Neural crest cell (in vitro differentiated cells): ENCODE data around the gene FAM180A. TPM values are rescaled to one million over a fixed set of nuclear protein-coding genes. Genes with fewer than 3 reads are reported as not detected.

ENCODE experiments used
- DNase-seq: peaks from one replicate; pipeline ENCODE4 v3.0.0; 2021; ENCODE audit warnings: low read depth, mixed read lengths, low spot score
- H3K27ac Mint-ChIP-seq: one replicate; pipeline ENCODE4 v1.8.0; 2021; ENCODE audit warnings: mild to moderate bottlenecking, mixed read lengths; ENCODE audit not compliant: unreplicated experiment
- H3K27me3 Mint-ChIP-seq: 2 replicates; pipeline ENCODE4 v1.8.0; 2021; ENCODE audit warnings: low read depth, mild to moderate bottlenecking, mixed read lengths
- H3K36me3 Mint-ChIP-seq: 2 replicates; pipeline ENCODE4 v1.8.0; 2021; ENCODE audit warnings: low read depth, mild to moderate bottlenecking, mixed read lengths
- H3K4me1 Mint-ChIP-seq: 2 replicates; pipeline ENCODE4 v1.8.0; 2021; ENCODE audit warnings: mixed read lengths
- H3K4me3 Mint-ChIP-seq: one replicate; pipeline ENCODE4 v1.8.0; 2021; ENCODE audit warnings: mild to moderate bottlenecking, mixed read lengths
- H3K9me3 Mint-ChIP-seq: 2 replicates; pipeline ENCODE4 v1.8.0; 2021; ENCODE audit warnings: mixed read lengths
- total RNA-seq: library from RNA; stranded (reverse); gene quantifications from 2 replicates; pipeline ENCODE4 v1.2.1, GENCODE V29; 2021
- TF ChIP-seq, protein P1 (sequence below): fragments of 200-600 bp; sonication (generic); conservative IDR thresholded peaks from 2 replicates; pipeline ENCODE4 v1.5.0; 2021; ENCODE audit warnings: antibody characterized with exemption, mild to moderate bottlenecking

FAM180A gene
- total RNA-seq, 1 donor from 2014 or later = not detected

DNA sequence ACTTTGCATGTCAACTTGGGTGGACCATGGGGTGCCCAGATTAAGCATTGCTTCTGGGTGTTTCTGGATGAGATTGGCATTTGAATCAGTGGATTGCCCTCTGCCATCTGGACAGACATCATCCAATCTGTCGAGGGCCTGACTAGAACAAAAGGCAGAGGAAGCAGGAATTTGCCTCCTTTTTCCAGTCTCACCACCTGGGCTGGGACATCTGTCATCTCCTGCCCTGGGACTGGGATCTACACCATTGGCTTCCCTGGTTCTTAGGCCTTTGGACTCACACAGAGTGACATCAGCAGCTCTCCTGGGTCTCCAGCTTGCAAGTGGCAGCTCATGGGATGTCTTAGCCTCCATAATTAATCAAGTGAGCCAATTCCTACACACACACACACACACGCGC lies 30.9 kb downstream of the FAM180A start:
- H3K4me1 Mint-ChIP-seq = peaks cover 22% of the 10 kb centered on the region
- TF ChIP-seq, protein P1, sequence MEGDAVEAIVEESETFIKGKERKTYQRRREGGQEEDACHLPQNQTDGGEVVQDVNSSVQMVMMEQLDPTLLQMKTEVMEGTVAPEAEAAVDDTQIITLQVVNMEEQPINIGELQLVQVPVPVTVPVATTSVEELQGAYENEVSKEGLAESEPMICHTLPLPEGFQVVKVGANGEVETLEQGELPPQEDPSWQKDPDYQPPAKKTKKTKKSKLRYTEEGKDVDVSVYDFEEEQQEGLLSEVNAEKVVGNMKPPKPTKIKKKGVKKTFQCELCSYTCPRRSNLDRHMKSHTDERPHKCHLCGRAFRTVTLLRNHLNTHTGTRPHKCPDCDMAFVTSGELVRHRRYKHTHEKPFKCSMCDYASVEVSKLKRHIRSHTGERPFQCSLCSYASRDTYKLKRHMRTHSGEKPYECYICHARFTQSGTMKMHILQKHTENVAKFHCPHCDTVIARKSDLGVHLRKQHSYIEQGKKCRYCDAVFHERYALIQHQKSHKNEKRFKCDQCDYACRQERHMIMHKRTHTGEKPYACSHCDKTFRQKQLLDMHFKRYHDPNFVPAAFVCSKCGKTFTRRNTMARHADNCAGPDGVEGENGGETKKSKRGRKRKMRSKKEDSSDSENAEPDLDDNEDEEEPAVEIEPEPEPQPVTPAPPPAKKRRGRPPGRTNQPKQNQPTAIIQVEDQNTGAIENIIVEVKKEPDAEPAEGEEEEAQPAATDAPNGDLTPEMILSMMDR = no peak
- H3K9me3 Mint-ChIP-seq = no peaks in the 10 kb centered on the region
- H3K27me3 Mint-ChIP-seq = no peaks in the 10 kb centered on the region
- H3K36me3 Mint-ChIP-seq = no peaks in the 10 kb centered on the region
- no peak overlapping the region for H3K27ac Mint-ChIP-seq
- H3K4me3 Mint-ChIP-seq = no peak overlapping the region
- DNase-seq = no peak

DNA sequence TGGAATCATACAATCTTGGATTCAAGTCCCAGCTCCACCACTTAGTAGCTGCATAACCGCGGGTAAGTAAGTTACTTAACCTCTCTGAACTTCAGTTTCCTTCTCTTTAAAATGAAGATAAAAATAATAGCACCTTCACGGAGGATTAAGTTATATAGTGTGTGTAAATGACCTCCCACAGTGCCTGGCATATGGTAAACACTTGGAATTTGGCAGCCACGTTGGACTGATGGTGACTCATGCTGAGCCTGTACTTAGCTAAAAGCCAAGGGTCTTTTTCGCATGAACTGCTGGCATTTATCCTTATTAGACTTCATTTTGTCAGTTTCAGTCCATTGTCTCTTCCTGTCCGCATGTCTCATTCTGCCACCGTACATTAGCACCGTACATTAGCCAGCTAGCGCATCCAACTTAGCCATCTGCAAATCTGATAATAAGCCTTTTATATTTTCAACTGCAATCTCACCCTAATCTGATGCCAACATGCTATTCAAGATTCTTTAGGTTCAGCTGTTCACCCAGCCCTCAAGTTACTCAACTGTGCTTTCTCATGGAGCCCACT lies 31.9 kb downstream of the FAM180A start:
- Mint-ChIP-seq H3K27ac (no peak overlapping the region), H3K36me3 (no peaks in the 10 kb centered on the region), H3K9me3 (no peaks in the 10 kb centered on the region), H3K4me1 (peaks cover 23% of the 10 kb centered on the region), H3K4me3 (no peak overlapping the region), H3K27me3 (no peaks in the 10 kb centered on the region)
- no peak for DNase-seq
- TF ChIP-seq, protein P1 = no peak

DNA sequence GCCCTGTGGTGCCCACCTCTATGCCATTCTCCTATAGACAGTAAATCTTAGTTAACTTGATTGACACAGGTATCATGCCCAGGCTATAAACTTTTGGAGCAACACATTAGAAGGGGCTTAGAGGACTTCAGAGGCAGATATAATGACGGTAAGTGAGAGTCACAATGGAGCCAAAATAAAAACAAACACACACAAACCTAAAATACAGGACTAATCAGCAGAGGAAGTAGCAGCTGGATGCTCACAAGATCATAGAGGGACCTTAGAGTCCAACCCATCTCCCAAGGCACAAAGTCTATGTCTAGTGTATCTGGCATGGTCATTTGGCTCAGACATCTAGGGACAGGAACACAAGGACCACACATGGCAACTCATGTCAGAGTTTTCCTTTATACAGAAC lies 32.9 kb downstream of the FAM180A start:
- Mint-ChIP-seq H3K4me3 (no peak overlapping the region), H3K4me1 (peaks cover 23% of the 10 kb centered on the region), H3K27me3 (no peaks in the 10 kb centered on the region), H3K9me3 (no peaks in the 10 kb centered on the region), H3K27ac (no peak overlapping the region), H3K36me3 (no peaks in the 10 kb centered on the region)
- no peak for DNase-seq
- TF ChIP-seq, protein P1 = no peak

DNA sequence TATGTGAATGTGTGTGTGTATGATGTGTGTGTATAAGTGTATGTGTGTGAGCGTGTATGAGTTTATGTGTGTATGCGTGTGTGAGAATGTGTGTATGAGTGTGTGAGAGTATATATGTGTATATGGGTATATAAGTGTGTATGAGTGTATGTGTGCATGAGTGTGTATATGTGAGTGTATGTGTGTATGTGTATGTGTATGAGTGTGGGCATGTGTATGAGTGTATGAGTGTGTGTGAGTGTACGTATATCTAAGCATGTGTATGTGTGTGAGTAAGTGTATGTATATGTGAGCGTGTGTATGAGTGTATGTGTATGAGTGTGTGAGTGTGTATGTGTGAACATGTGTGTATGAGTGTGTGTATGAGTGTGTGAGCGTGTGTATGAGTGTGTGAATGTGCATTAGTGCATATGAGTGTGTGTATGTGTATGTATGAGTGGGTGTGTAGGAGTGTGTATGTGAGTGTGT lies 33.5 kb downstream of the FAM180A start:
- Mint-ChIP-seq H3K27ac (no peak overlapping the region), H3K4me3 (no peak overlapping the region), H3K27me3 (no peaks in the 10 kb centered on the region), H3K9me3 (no peaks in the 10 kb centered on the region), H3K4me1 (peaks cover 23% of the 10 kb centered on the region), H3K36me3 (no peaks in the 10 kb centered on the region)
- TF ChIP-seq, protein P1 = no peak
- no peak for DNase-seq

DNA sequence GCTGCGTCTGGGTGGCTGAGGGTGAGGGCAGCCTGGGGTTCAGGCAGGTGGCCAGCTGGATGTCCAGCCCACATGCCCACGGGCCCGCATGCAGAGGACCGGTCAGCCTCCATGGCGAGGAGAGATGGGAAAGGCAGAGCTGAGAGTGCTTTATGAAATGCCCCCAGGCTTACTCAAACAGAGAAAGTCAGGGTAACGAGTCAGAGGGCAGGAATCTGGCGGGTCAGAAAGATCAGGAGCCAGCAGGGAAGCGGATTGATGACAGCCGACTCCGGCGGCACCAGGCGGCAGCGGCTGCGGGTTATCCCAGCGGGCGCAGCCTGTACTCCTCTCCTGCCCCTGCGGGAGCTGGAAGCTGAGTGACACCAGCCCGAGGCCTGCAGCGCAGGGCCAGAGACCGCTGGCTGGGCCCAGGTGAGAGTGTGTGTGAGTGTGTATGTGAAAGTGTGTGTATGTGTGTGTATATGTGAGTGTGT lies 34.0 kb downstream of the FAM180A start:
- no peak overlapping the region for H3K27ac Mint-ChIP-seq
- no peaks in the 10 kb centered on the region for H3K9me3 Mint-ChIP-seq
- H3K27me3 Mint-ChIP-seq = no peaks in the 10 kb centered on the region
- H3K4me1 Mint-ChIP-seq = peaks cover 18% of the 10 kb centered on the region
- TF ChIP-seq, protein P1 = no peak
- no peak overlapping the region for H3K4me3 Mint-ChIP-seq
- DNase-seq = peak; percentile 35
- H3K36me3 Mint-ChIP-seq = no peaks in the 10 kb centered on the region
